ENCODE data around the gene VBP1. TPM values are rescaled to one million over a fixed set of nuclear protein-coding genes. Genes with fewer than 3 reads are reported as not detected.

VBP1 gene
- polyA plus RNA-seq, 1 donor (not counting 4 experiments of a cell fraction or from before 2014, with no cell fraction given): 66.8 TPM

DNA sequence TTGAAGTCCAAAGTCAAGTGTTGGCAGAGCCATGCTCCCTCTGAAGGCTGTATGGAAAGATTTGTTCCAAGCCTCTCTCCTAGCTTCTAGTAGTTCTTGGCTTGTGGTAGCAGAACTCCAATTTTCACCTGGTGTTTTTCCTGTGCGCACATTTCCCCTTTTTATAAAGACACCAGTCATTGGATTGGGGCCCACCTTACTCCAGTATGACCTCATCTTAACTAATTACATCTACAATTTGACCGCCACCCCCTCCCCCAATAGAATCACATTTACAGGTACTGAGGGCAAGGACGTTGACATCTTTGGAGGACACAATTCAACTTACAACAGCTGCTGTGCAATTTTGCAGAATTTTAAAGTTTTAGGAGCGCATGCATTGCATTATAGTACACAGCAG, 31.2 kb downstream of the VBP1 start:
- Histone ChIP-seq H3K4me1 (ENCODE audit: control insufficient read depth, extremely low read depth, insufficient read depth, low read length) (no peaks in the 10 kb centered on the region), H4K20me1 (ENCODE audit: control insufficient read depth, extremely low read depth, insufficient read depth, low read length) (no peaks in the 10 kb centered on the region), H3K36me3 (ENCODE audit: control insufficient read depth in 2 of 2, extremely low read depth in 1 of 2, insufficient read depth in 2 of 2, low read length in 2 of 2) (no peaks in the 10 kb centered on the region), H2AFZ (ENCODE audit: control insufficient read depth, low read length) (no peak overlapping the region), H3K9me1 (ENCODE audit: control insufficient read depth, extremely low read depth, insufficient read depth, low read length) (no peaks in the 10 kb centered on the region), H3K4me2 (ENCODE audit: control insufficient read depth, extremely low read depth, insufficient read depth, low read depth, low read length) (no peak overlapping the region), H3K4me3 (ENCODE audit: control insufficient read depth in 2 of 3, extremely low read depth in 1 of 3, insufficient read depth in 2 of 3, low read depth in 1 of 3, low read length in 3 of 3) (no peak overlapping the region), H3K27me3 (ENCODE audit: control insufficient read depth, extremely low read depth, insufficient read depth, low read length) (no peaks in the 10 kb centered on the region), H3K27ac (ENCODE audit: control insufficient read depth, insufficient read depth, low read length) (no peak overlapping the region), H3K79me2 (ENCODE audit: control insufficient read depth, insufficient read depth, low read length) (no peaks in the 10 kb centered on the region), H3K9ac (ENCODE audit: control insufficient read depth, extremely low read depth, insufficient read depth, low read length) (no peak overlapping the region), H3K9me3 (ENCODE audit: control insufficient read depth, low read depth, low read length) (no peaks in the 10 kb centered on the region)
- dilution Hi-C loops (cut with MboI; ENCODE audit: extremely low pct_ligation_motif_present, low sequenced_read_pairs): no loop called here
- FAIRE-seq (no peak), DNase-seq (ENCODE audit: low read depth, low spot score) (no peak)
- TF ChIP-seq EZH2 (IDR thresholded peaks at IDR 0.05; ENCODE audit: low read length): no peak
- TF ChIP-seq, protein P1, sequence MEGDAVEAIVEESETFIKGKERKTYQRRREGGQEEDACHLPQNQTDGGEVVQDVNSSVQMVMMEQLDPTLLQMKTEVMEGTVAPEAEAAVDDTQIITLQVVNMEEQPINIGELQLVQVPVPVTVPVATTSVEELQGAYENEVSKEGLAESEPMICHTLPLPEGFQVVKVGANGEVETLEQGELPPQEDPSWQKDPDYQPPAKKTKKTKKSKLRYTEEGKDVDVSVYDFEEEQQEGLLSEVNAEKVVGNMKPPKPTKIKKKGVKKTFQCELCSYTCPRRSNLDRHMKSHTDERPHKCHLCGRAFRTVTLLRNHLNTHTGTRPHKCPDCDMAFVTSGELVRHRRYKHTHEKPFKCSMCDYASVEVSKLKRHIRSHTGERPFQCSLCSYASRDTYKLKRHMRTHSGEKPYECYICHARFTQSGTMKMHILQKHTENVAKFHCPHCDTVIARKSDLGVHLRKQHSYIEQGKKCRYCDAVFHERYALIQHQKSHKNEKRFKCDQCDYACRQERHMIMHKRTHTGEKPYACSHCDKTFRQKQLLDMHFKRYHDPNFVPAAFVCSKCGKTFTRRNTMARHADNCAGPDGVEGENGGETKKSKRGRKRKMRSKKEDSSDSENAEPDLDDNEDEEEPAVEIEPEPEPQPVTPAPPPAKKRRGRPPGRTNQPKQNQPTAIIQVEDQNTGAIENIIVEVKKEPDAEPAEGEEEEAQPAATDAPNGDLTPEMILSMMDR (optimal IDR thresholded peaks at IDR 0.05 in 1 of 3, IDR thresholded peaks at IDR 0.05 in 1 of 3, conservative IDR thresholded peaks at IDR 0.05 in 1 of 3; ENCODE audit: extremely low read depth in 1 of 3, insufficient read depth in 2 of 3, low read length in 3 of 3): no peak

DNA sequence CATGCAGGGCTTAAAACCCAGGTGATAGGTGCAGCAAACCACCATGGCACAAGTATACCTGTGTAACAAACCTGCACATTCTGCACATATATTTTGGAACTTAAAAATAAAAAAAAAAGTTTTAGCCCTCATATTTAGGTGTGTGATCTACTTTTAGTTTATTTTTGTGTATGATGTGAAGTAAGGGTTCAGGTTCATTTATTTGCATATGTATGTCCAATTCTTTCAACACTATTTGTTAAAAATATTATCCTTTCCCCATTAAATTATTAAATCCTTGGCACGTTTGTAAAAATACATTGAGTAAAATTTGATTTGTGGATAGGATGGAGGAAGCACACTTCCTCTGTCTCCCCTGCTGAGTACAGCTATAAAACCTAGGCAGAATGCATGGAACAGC, 35.1 kb downstream of the VBP1 start:
- Histone ChIP-seq H3K79me2 (ENCODE audit: control insufficient read depth, insufficient read depth, low read length) (no peaks in the 10 kb centered on the region), H4K20me1 (ENCODE audit: control insufficient read depth, extremely low read depth, insufficient read depth, low read length) (no peaks in the 10 kb centered on the region), H3K9me3 (ENCODE audit: control insufficient read depth, low read depth, low read length) (no peaks in the 10 kb centered on the region), H3K27me3 (ENCODE audit: control insufficient read depth, extremely low read depth, insufficient read depth, low read length) (no peaks in the 10 kb centered on the region), H2AFZ (ENCODE audit: control insufficient read depth, low read length) (no peak overlapping the region), H3K9me1 (ENCODE audit: control insufficient read depth, extremely low read depth, insufficient read depth, low read length) (no peaks in the 10 kb centered on the region), H3K27ac (ENCODE audit: control insufficient read depth, insufficient read depth, low read length) (no peak overlapping the region), H3K9ac (ENCODE audit: control insufficient read depth, extremely low read depth, insufficient read depth, low read length) (no peak overlapping the region), H3K4me2 (ENCODE audit: control insufficient read depth, extremely low read depth, insufficient read depth, low read depth, low read length) (no peak overlapping the region), H3K36me3 (ENCODE audit: control insufficient read depth in 2 of 2, extremely low read depth in 1 of 2, insufficient read depth in 2 of 2, low read length in 2 of 2) (no peaks in the 10 kb centered on the region), H3K4me3 (ENCODE audit: control insufficient read depth in 2 of 3, extremely low read depth in 1 of 3, insufficient read depth in 2 of 3, low read depth in 1 of 3, low read length in 3 of 3) (no peak overlapping the region), H3K4me1 (ENCODE audit: control insufficient read depth, extremely low read depth, insufficient read depth, low read length) (no peaks in the 10 kb centered on the region)
- DNase-seq (ENCODE audit: low read depth, low spot score) (no peak), FAIRE-seq (no peak)
- no peak for TF ChIP-seq EZH2 (IDR thresholded peaks at IDR 0.05; ENCODE audit: low read length)
- TF ChIP-seq, protein P1 (optimal IDR thresholded peaks at IDR 0.05 in 1 of 3, IDR thresholded peaks at IDR 0.05 in 1 of 3, conservative IDR thresholded peaks at IDR 0.05 in 1 of 3; ENCODE audit: extremely low read depth in 1 of 3, insufficient read depth in 2 of 3, low read length in 3 of 3): no peak
- dilution Hi-C loops (cut with MboI; ENCODE audit: extremely low pct_ligation_motif_present, low sequenced_read_pairs): no loop called here

All from keratinocyte (primary cell).